Heart left ventricle (tissue), 13 donors: ENCODE data around the gene ORM2.

Source experiments
- POLR2A ChIP-seq, 2 donors: fragments of 450-650 bp; IDR thresholded peaks; one replicate each; pipeline ENCODE4 v1.6.1; 2017; ENCODE audit warnings: antibody characterized with exemption in 2 of 2, mild to moderate bottlenecking in 2 of 2, moderate library complexity in 2 of 2
- TF ChIP-seq, protein P1 (sequence below), 12 donors: fragments of 200-600 bp; sonication (generic) in 4 of 12; IDR thresholded peaks; one replicate each; pipeline versions ENCODE4 v1.5.0 to v1.8.0; 2018 to 2022; ENCODE audit warnings: antibody characterized with exemption in 12 of 12, mild to moderate bottlenecking in 5 of 12
- donor health status: ischemic (EF 13 %, LVEDD 7.1; RV severe dilation, severe dysfunction).
- donor health status: DM: no; HTN: yes; CAD: no.
- donor health status: DM: no; HTN: no; CAD: no.
- donor health status: ischemic (EF 25% LVEDD 6.9; RV normal size, moderate dysfunction).
- donor health status: ischemic (EF 25% LVEDD 5.7; RV mildly dilated, moderate dysfunction).
- donor health status: ischemic (EF 35%, LVEDD 5.7; RV mildly dilated, moderate dysfunction).
- donor health status: nonischemic (EF 11% LVEDD 7.7; RV severe dilation, severe dysfunction).
- donor health status: DM: yes; HTN: yes; CAD: no.
- donor health status: PGD.
- donor health status: ischemic (EF 29% LVEDD 5.4; RV normal size, mild dysfunction).
- donor health status: nonischemic (EF 23%, LVEDD 6.1; RV moderate dilation, normal function).

DNA sequence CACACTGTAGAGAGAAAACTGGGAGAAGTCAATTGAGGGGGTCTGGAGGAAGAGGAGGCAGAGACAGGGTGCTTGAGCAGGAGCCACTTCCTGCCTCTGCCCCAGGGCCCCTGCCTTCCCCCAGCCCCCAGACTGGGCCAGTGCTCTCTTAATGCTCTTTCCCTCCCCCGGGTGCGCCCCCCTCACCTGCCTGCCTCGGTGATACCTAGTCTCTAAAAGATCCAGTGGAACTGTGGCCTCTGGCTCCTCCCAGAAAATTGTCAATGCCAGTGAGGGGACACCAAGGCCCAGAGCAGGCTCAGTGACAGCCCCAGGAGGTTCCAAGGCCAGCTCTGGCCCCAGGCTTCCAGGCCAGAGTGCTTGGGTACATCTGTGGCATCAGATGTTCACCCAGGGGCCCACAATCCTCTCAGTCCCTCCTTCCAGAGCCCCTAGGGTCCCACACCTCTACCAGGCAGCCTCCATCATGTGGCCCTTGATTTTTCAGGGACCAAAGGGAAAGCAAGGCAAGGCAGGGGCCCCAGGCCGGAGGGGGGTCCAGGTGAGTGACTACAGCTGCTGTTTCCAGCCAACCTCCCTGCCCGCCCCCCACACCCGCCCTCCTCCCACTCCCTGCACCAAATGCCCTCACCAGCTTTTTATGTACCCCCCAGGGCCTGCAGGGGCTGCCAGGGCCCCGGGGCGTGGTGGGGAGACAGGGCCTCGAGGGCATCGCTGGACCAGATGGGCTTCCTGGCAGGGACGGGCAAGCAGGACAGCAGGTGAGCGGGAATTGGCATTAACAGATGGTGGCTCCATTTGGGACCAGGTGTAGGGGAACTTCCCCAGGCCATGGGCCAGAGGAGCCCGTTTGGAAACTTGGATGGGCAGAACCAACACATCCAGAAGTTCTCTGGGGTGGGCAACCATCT lies 39.8 kb upstream of the ORM2 start:
- no peak for TF ChIP-seq POLR2A (IDR thresholded peaks at IDR 0.05)
- TF ChIP-seq, protein P1, sequence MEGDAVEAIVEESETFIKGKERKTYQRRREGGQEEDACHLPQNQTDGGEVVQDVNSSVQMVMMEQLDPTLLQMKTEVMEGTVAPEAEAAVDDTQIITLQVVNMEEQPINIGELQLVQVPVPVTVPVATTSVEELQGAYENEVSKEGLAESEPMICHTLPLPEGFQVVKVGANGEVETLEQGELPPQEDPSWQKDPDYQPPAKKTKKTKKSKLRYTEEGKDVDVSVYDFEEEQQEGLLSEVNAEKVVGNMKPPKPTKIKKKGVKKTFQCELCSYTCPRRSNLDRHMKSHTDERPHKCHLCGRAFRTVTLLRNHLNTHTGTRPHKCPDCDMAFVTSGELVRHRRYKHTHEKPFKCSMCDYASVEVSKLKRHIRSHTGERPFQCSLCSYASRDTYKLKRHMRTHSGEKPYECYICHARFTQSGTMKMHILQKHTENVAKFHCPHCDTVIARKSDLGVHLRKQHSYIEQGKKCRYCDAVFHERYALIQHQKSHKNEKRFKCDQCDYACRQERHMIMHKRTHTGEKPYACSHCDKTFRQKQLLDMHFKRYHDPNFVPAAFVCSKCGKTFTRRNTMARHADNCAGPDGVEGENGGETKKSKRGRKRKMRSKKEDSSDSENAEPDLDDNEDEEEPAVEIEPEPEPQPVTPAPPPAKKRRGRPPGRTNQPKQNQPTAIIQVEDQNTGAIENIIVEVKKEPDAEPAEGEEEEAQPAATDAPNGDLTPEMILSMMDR (IDR thresholded peaks at IDR 0.05): no peak
